CD14-positive monocyte (primary cell): Measurements from ENCODE around the gene CRTC3. TPM values are rescaled to one million over a fixed set of nuclear protein-coding genes. Genes with fewer than 3 reads are reported as not detected.
A peak's percentile ranks its signal among the peaks of the same experiment; 100 is the strongest.

Experiments
- DNase-seq, 3 donors: peaks; one replicate each; pipeline ENCODE4 v3.0.0-alpha.2; 2011 to 2022
- H2AFZ ChIP-seq: 2 replicates; pipeline ENCODE4 v1.6.0; 2012; ENCODE audit warnings: mild to moderate bottlenecking, low read depth, low read length, inconsistent platforms; ENCODE audit not compliant: insufficient read depth, poor library complexity, severe bottlenecking
- H3K27ac ChIP-seq, 2 donors: 1 replicate in 1 of 2; 2 replicates in 1 of 2; pipeline ENCODE4 v1.5.1; 2012 to 2013; ENCODE audit warnings: low read length in 2 of 2, control low read depth in 1 of 2, inconsistent platforms in 1 of 2, low read depth in 1 of 2, mild to moderate bottlenecking in 1 of 2
- H3K27me3 ChIP-seq, 2 donors: one replicate each; pipeline versions ENCODE4 v1.6.0 to v1.6.1; 2011 to 2013; ENCODE audit warnings: low read length in 2 of 2; ENCODE audit not compliant: control insufficient read depth in 2 of 2, insufficient read depth in 2 of 2
- H3K36me3 ChIP-seq, 2 donors: replicated peaks in 1 of 2; 1 replicate in 1 of 2; 2 replicates in 1 of 2; pipeline versions ENCODE4 v1.5.1 to v1.6.1; 2012 to 2013; ENCODE audit warnings: low read length in 2 of 2, control low read depth in 1 of 2, inconsistent platforms in 1 of 2, mild to moderate bottlenecking in 1 of 2; ENCODE audit not compliant: insufficient read depth in 2 of 2, control insufficient read depth in 1 of 2
- H3K4me1 ChIP-seq, 2 donors: 1 replicate in 1 of 2; 2 replicates in 1 of 2; pipeline versions ENCODE4 v1.5.1 to v1.6.1; 2012 to 2013; ENCODE audit warnings: low read length in 2 of 2, control low read depth in 1 of 2, inconsistent platforms in 1 of 2, mild to moderate bottlenecking in 1 of 2, moderate library complexity in 1 of 2; ENCODE audit not compliant: insufficient read depth in 2 of 2, control insufficient read depth in 1 of 2
- H3K4me2 ChIP-seq: replicated peaks from 2 replicates; pipeline ENCODE3; 2012; ENCODE audit warnings: low read length, moderate library complexity, mild to moderate bottlenecking; ENCODE audit not compliant: poor library complexity, severe bottlenecking; ENCODE audit errors: extremely low read depth
- H3K4me3 ChIP-seq, 3 experiments: fragments of 200-600 bp in 1 of 3; sonication (generic) in 1 of 3; replicated peaks in 1 of 3; 1 replicate in 2 of 3; 2 replicates in 1 of 3; pipeline ENCODE4 v1.5.1; 2011 to 2013; ENCODE audit warnings: low read length in 3 of 3, mild to moderate bottlenecking in 3 of 3, control low read depth in 2 of 3, low read depth in 2 of 3, inconsistent platforms in 1 of 3, moderate library complexity in 1 of 3
- H3K79me2 ChIP-seq: 2 replicates; pipeline ENCODE4 v1.6.0; 2012; ENCODE audit warnings: mild to moderate bottlenecking, control low read depth, inconsistent platforms, low read length, moderate library complexity; ENCODE audit not compliant: insufficient read depth
- H3K9ac ChIP-seq: 2 replicates; pipeline ENCODE4 v1.6.0; 2017; ENCODE audit warnings: low read length, mild to moderate bottlenecking; ENCODE audit not compliant: insufficient read depth, poor library complexity, severe bottlenecking
- H3K9me3 ChIP-seq, 2 donors: replicated peaks in 1 of 2; 1 replicate in 1 of 2; 2 replicates in 1 of 2; pipeline versions ENCODE4 v1.5.1 to v1.6.1; 2012 to 2013; ENCODE audit warnings: low read length in 2 of 2, control low read depth in 1 of 2; ENCODE audit not compliant: control insufficient read depth in 1 of 2, insufficient read depth in 1 of 2
- H4K20me1 ChIP-seq: 2 replicates; pipeline ENCODE4 v1.6.0; 2012; ENCODE audit warnings: mild to moderate bottlenecking, low read length, control low read depth, moderate library complexity; ENCODE audit not compliant: insufficient read depth
- H3K27ac Mint-ChIP-seq, 7 donors: one replicate each; pipeline ENCODE4 v1.8.0; 2020; ENCODE audit warnings: mild to moderate bottlenecking in 7 of 7, mixed read lengths in 7 of 7, moderate library complexity in 6 of 7, inconsistent platforms in 2 of 7
- H3K27me3 Mint-ChIP-seq, 3 donors: one replicate each; pipeline ENCODE4 v1.8.0; 2021 to 2022; ENCODE audit warnings: low read depth in 3 of 3, mild to moderate bottlenecking in 3 of 3, mixed read lengths in 3 of 3, moderate library complexity in 3 of 3, inconsistent platforms in 1 of 3
- H3K36me3 Mint-ChIP-seq, 2 donors: one replicate each; pipeline ENCODE4 v1.8.0; 2020; ENCODE audit warnings: mixed read lengths in 2 of 2, inconsistent platforms in 1 of 2, mild to moderate bottlenecking in 1 of 2
- H3K4me1 Mint-ChIP-seq: one replicate; pipeline ENCODE4 v1.8.0; 2020; ENCODE audit warnings: mild to moderate bottlenecking, mixed read lengths
- H3K4me3 Mint-ChIP-seq, 2 donors: one replicate each; pipeline ENCODE4 v1.8.0; 2020; ENCODE audit warnings: mild to moderate bottlenecking in 2 of 2, mixed read lengths in 2 of 2, moderate library complexity in 1 of 2
- H3K9me3 Mint-ChIP-seq, 7 donors: one replicate each; pipeline ENCODE4 v1.8.0; 2020 to 2022; ENCODE audit warnings: mixed read lengths in 7 of 7, mild to moderate bottlenecking in 6 of 7, moderate library complexity in 6 of 7, inconsistent platforms in 2 of 7
- CTCF ChIP-seq: fragments of 200-600 bp; IDR thresholded peaks from one replicate; pipeline ENCODE4 v1.8.0; 2022; ENCODE audit warnings: antibody characterized with exemption, mild to moderate bottlenecking
- WGBS: methylation state at CpG from one replicate; pipeline ENCODE4 v1.1.5; 2013; ENCODE audit warnings: missing lambda C conversion rate; ENCODE audit not compliant: insufficient coverage; 5-methylcytosine and 5-hydroxymethylcytosine counted together
- intact Hi-C, 2 donors: fragments of 100-400 bp; cut with micrococcal nuclease; formaldehyde crosslinking; loops; one replicate each; pipeline versions ENCODE4 v1.15.0 to v1.15.1; 2023
- polyA plus RNA-seq, 3 donors: library from polyadenylated mRNA; depleted of rRNA in 1 of 3; unstranded in 2 of 3; stranded (reverse) in 1 of 3; fragments of 300-500 nt in 2 of 3; fragments of >200 nt in 1 of 3; fragmentation: Illumina TruSeq in 2 of 3; gene quantifications; 1 replicate in 2 of 3; 2 replicates in 1 of 3; pipeline ENCODE4 v1.2.3, GENCODE V29; 2012 to 2021

The CRTC3 gene
- polyA plus RNA-seq, 3 donors = 6.0 to 25.4 (median 12.2) TPM

GRCh38 chr15:90596943-90597342, 67.2 kb downstream of the CRTC3 start:
- Histone ChIP-seq H3K27ac (peak overlapping the region in 1 of 2 donors; percentile 77), H4K20me1 (no peaks in the 10 kb centered on the region), H3K27me3 (no peaks in the 10 kb centered on the region), H3K36me3 (peaks cover 3 to 18% of the 10 kb centered on the region in 2 donors), H3K4me3 (no peak overlapping the region), H3K79me2 (peaks cover 10% of the 10 kb centered on the region), H3K9ac (no peak overlapping the region), H3K4me1 (peaks cover 54 to 66% of the 10 kb centered on the region in 2 donors), H3K9me3 (no peaks in the 10 kb centered on the region), H3K4me2 (no peak overlapping the region), H2AFZ (no peak overlapping the region)
- intact Hi-C loops = loop anchor here in 1 of 2 donors (5.0 to 10.0 kb wide), 2 partner anchors 35 to 62 kb away; no protein-coding TSS in a partner anchor
- Mint-ChIP-seq H3K27me3 (peaks cover 0 to 1% (median 0%) of the 10 kb centered on the region in 3 donors), H3K36me3 (peaks cover 36 to 51% of the 10 kb centered on the region in 2 donors), H3K9me3 (no peaks in the 10 kb centered on the region), H3K27ac (peak overlapping the region in 6 of 7 donors; percentile 14 to 90 (median 60)), H3K4me3 (no peak overlapping the region), H3K4me1 (peaks cover 65% of the 10 kb centered on the region)
- 95% methylated on average over 4 of the region's 6 CpGs for WGBS
- DNase-seq = no peak
- no peak for TF ChIP-seq CTCF

- Histone ChIP-seq H3K4me2 (peak overlapping the region; percentile 1), H3K79me2 (peaks cover 10% of the 10 kb centered on the region), H4K20me1 (no peaks in the 10 kb centered on the region), H2AFZ (peak overlapping the region; percentile 70), H3K36me3 (peaks cover 3 to 20% of the 10 kb centered on the region in 2 donors), H3K4me1 (peaks cover 49 to 60% of the 10 kb centered on the region in 2 donors), H3K9me3 (no peaks in the 10 kb centered on the region), H3K27ac (peak overlapping the region; percentile 59 to 77), H3K27me3 (no peaks in the 10 kb centered on the region), H3K4me3 (no peak overlapping the region), H3K9ac (no peak overlapping the region)
- Mint-ChIP-seq H3K4me3 (no peak overlapping the region), H3K36me3 (peaks cover 41 to 58% of the 10 kb centered on the region in 2 donors), H3K27ac (peak overlapping the region in 6 of 7 donors; percentile 66 to 90 (median 84)), H3K9me3 (no peaks in the 10 kb centered on the region), H3K27me3 (peaks cover 0 to 1% (median 0%) of the 10 kb centered on the region in 3 donors), H3K4me1 (peaks cover 59% of the 10 kb centered on the region)
- no peak for DNase-seq
- 100% methylated on average over 1 of the region's 2 CpGs for WGBS
- intact Hi-C loops = loop anchor here in 1 of 2 donors (5.0 to 10.0 kb wide), 2 partner anchors 35 to 63 kb away; no protein-coding TSS in a partner anchor
- no peak for TF ChIP-seq CTCF
Observed at GRCh38 chr15:90597577-90597976, 67.9 kb downstream of the CRTC3 start.
